Uterus (tissue), 2 donors: ENCODE data around the gene CD1B.

Source experiments
- POLR2A ChIP-seq, 2 donors: fragments of 450-650 bp; IDR thresholded peaks; one replicate each; pipeline ENCODE4 v1.6.1; 2016; ENCODE audit warnings: antibody characterized with exemption in 2 of 2, mild to moderate bottlenecking in 1 of 2, moderate library complexity in 1 of 2
- TF ChIP-seq, protein P1 (sequence below), 4 experiments: fragments of 200-600 bp in 2 of 4; fragments of 450-650 bp in 2 of 4; sonication (generic) in 2 of 4; IDR thresholded peaks; one replicate each; pipeline ENCODE4 v1.5.1; 2016 to 2019; ENCODE audit warnings: antibody characterized with exemption in 4 of 4, mild to moderate bottlenecking in 2 of 4, moderate library complexity in 1 of 4

GRCh38 chr1:158324395-158324794, 6.9 kb downstream of the CD1B start:
- TF ChIP-seq POLR2A (IDR thresholded peaks at IDR 0.05) = no peak
- TF ChIP-seq, protein P1, sequence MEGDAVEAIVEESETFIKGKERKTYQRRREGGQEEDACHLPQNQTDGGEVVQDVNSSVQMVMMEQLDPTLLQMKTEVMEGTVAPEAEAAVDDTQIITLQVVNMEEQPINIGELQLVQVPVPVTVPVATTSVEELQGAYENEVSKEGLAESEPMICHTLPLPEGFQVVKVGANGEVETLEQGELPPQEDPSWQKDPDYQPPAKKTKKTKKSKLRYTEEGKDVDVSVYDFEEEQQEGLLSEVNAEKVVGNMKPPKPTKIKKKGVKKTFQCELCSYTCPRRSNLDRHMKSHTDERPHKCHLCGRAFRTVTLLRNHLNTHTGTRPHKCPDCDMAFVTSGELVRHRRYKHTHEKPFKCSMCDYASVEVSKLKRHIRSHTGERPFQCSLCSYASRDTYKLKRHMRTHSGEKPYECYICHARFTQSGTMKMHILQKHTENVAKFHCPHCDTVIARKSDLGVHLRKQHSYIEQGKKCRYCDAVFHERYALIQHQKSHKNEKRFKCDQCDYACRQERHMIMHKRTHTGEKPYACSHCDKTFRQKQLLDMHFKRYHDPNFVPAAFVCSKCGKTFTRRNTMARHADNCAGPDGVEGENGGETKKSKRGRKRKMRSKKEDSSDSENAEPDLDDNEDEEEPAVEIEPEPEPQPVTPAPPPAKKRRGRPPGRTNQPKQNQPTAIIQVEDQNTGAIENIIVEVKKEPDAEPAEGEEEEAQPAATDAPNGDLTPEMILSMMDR (IDR thresholded peaks at IDR 0.05) = no peak
